SK-N-SH (cell line): ENCODE results near the gene PLP2. TPM values are rescaled to one million over a fixed set of nuclear protein-coding genes. Genes with fewer than 3 reads are reported as not detected.

ENCODE experiments used
- CTCF ChIA-PET: fragments of 300-600, 350-600 bp; formaldehyde crosslinking; extraction: SDS; loops from one replicate; lab custom pipeline; 2021; lab: Yijun Ruan, JAX
- POLR2A ChIA-PET: fragments of 350-600 bp; sonication (Branson Sonifier 250); formaldehyde crosslinking; extraction: SDS; loops from one replicate; lab custom pipeline; 2020; ENCODE audit warnings: antibody characterized with exemption, inconsistent platforms; lab: Yijun Ruan, JAX
- DNase-seq: peaks from one replicate; pipeline ENCODE4 v3.0.0; 2012
- H2AFZ ChIP-seq: fragments of 200-600 bp; sonication (generic); 2 replicates; pipeline ENCODE4 v1.8.1; 2016; ENCODE audit warnings: antibody characterized with exemption, mild to moderate bottlenecking, low read depth
- H3F3A ChIP-seq: fragments of 200-600 bp; sonication (generic); replicated peaks from 2 replicates; pipeline ENCODE3; 2016; ENCODE audit warnings: antibody characterized with exemption, mild to moderate bottlenecking; ENCODE audit not compliant: insufficient read depth
- H3K27ac ChIP-seq, 2 experiments: fragments of 200-500 bp in 1 of 2; fragments of 200-600 bp in 1 of 2; sonication (Bioruptor generic) in 1 of 2; sonication (generic), shearing (Covaris generic) in 1 of 2; 2 replicates each; pipeline versions ENCODE4 v1.5.1 to v1.6.1; 2014 to 2016; ENCODE audit warnings: low read depth in 2 of 2, inconsistent platforms in 1 of 2, low read length in 1 of 2, mild to moderate bottlenecking in 1 of 2, mixed read lengths in 1 of 2
- H3K27me3 ChIP-seq: fragments of 200-600 bp; sonication (generic), shearing (Covaris generic); 2 replicates; pipeline ENCODE4 v1.6.1; 2016; ENCODE audit warnings: mixed run types; ENCODE audit not compliant: insufficient read depth
- H3K36me3 ChIP-seq, 2 experiments: fragments of 200-500 bp in 1 of 2; fragments of 200-600 bp in 1 of 2; sonication (Bioruptor generic) in 1 of 2; sonication (generic) in 1 of 2; replicated peaks in 1 of 2; 2 replicates each; pipeline versions ENCODE3 to v1.5.1; 2014 to 2016; ENCODE audit warnings: low read length in 1 of 2, mild to moderate bottlenecking in 1 of 2; ENCODE audit not compliant: insufficient read depth in 2 of 2, control insufficient read depth in 1 of 2
- H3K4me1 ChIP-seq, 2 experiments: fragments of 200-500 bp in 1 of 2; fragments of 200-600 bp in 1 of 2; sonication (Bioruptor generic) in 1 of 2; sonication (generic), shearing (Covaris generic) in 1 of 2; 2 replicates each; pipeline versions ENCODE4 v1.5.1 to v1.6.1; 2014 to 2016; ENCODE audit warnings: low read depth in 1 of 2, low read length in 1 of 2, mixed run types in 1 of 2; ENCODE audit not compliant: insufficient read depth in 2 of 2, control insufficient read depth in 1 of 2
- H3K4me2 ChIP-seq: fragments of 200-600 bp; sonication (generic), shearing (Covaris generic); 2 replicates; pipeline ENCODE4 v1.6.1; 2017; ENCODE audit warnings: mixed run types
- H3K4me3 ChIP-seq, 2 experiments: fragments of 200-500 bp in 1 of 2; fragments of 200-600 bp in 1 of 2; sonication (Bioruptor generic) in 1 of 2; sonication (generic), shearing (Covaris generic) in 1 of 2; 2 replicates each; pipeline versions ENCODE4 v1.5.1 to v1.8.1; 2014 to 2016; ENCODE audit warnings: low read depth in 2 of 2, inconsistent platforms in 1 of 2, low read length in 1 of 2, mild to moderate bottlenecking in 1 of 2, mixed read lengths in 1 of 2, moderate library complexity in 1 of 2
- H3K79me2 ChIP-seq: fragments of 200-600 bp; sonication (generic); 2 replicates; pipeline ENCODE4 v1.8.1; 2017; ENCODE audit warnings: mild to moderate bottlenecking; ENCODE audit not compliant: insufficient read depth
- H3K9ac ChIP-seq: fragments of 200-600 bp; sonication (generic); 2 replicates; pipeline ENCODE4 v1.6.1; 2017; ENCODE audit warnings: mixed run types
- H3K9me2 ChIP-seq: fragments of 200-600 bp; sonication (generic); 2 replicates; pipeline ENCODE4 v1.6.1; 2017; ENCODE audit warnings: mixed run types
- H3K9me3 ChIP-seq: fragments of 200-600 bp; sonication (generic); 2 replicates; pipeline ENCODE4 v1.6.1; 2017; ENCODE audit warnings: mixed run types, mild to moderate bottlenecking, moderate library complexity
- H4K20me1 ChIP-seq: fragments of 200-600 bp; sonication (generic); 2 replicates; pipeline ENCODE4 v1.6.1; 2017; ENCODE audit warnings: mild to moderate bottlenecking, mixed run types; ENCODE audit not compliant: insufficient read depth
- CHD2 ChIP-seq: fragments of 150-350 bp; IDR thresholded peaks from 2 replicates; pipeline ENCODE4 v1.6.1; 2018; ENCODE audit warnings: low read length; ENCODE audit not compliant: partially characterized antibody
- FOSL2 ChIP-seq: IDR thresholded peaks from 2 replicates; pipeline ENCODE4 v1.4.0; 2012; ENCODE audit warnings: low read depth, mild to moderate bottlenecking, moderate library complexity, borderline replicate concordance
- FOXJ3 ChIP-seq: sonication (generic); formaldehyde crosslinking; IDR thresholded peaks from 2 replicates; pipeline ENCODE4 v1.5.1; 2020; ENCODE audit warnings: mild to moderate bottlenecking, missing genetic modification reagents
- FOXM1 ChIP-seq: IDR thresholded peaks from 2 replicates; pipeline ENCODE4 v1.4.0; 2012; ENCODE audit warnings: low read depth, mild to moderate bottlenecking
- GABPA ChIP-seq: IDR thresholded peaks from 2 replicates; pipeline ENCODE4 v1.4.0; 2012; ENCODE audit warnings: low read depth, mild to moderate bottlenecking
- GATA2 ChIP-seq: sonication (generic); formaldehyde crosslinking; IDR thresholded peaks from 2 replicates; pipeline ENCODE4 v1.5.0; 2020; ENCODE audit warnings: mild to moderate bottlenecking, missing genetic modification reagents
- JUND ChIP-seq: IDR thresholded peaks from 2 replicates; pipeline ENCODE4 v1.4.0; 2012
- MAX ChIP-seq: IDR thresholded peaks from 2 replicates; pipeline ENCODE4 v1.4.0; 2012; ENCODE audit warnings: low read depth
- MXI1 ChIP-seq: IDR thresholded peaks from 2 replicates; pipeline ENCODE4 v1.6.1; 2012; ENCODE audit warnings: mild to moderate bottlenecking, low read depth, low read length, improper control_type of control experiment
- POLR2AphosphoS5 ChIP-seq: IDR thresholded peaks from 2 replicates; pipeline ENCODE4 v1.6.1; 2012; ENCODE audit warnings: low read depth, low read length
- RAD21 ChIP-seq: IDR thresholded peaks from 2 replicates; pipeline ENCODE4 v1.6.1; 2012; ENCODE audit warnings: mild to moderate bottlenecking, low read length
- RCOR1 ChIP-seq: fragments of 150-350 bp; IDR thresholded peaks from 2 replicates; pipeline ENCODE4 v1.6.1; 2017; ENCODE audit warnings: antibody characterized with exemption, low read length
- RFX5 ChIP-seq: IDR thresholded peaks from 2 replicates; pipeline ENCODE4 v1.6.1; 2012; ENCODE audit warnings: mild to moderate bottlenecking, improper control_type of control experiment, low read length
- SMC3 ChIP-seq: IDR thresholded peaks from 2 replicates; pipeline ENCODE4 v1.6.1; 2012; ENCODE audit warnings: low read depth, low read length, improper control_type of control experiment
- TAF1 ChIP-seq: IDR thresholded peaks from 2 replicates; pipeline ENCODE4 v1.6.1; 2012; ENCODE audit warnings: low read depth, mild to moderate bottlenecking, low read length, moderate library complexity, borderline replicate concordance
- TCF12 ChIP-seq: IDR thresholded peaks from 2 replicates; pipeline ENCODE4 v1.4.0; 2012
- TEAD4 ChIP-seq: IDR thresholded peaks from 2 replicates; pipeline ENCODE4 v1.4.0; 2012; ENCODE audit warnings: mild to moderate bottlenecking, borderline replicate concordance; ENCODE audit not compliant: insufficient read depth
- USF1 ChIP-seq: IDR thresholded peaks from 2 replicates; pipeline ENCODE4 v1.4.0; 2012; ENCODE audit warnings: low read depth, borderline replicate concordance
- YY1 ChIP-seq: IDR thresholded peaks from 2 replicates; pipeline ENCODE4 v1.4.0; 2012; ENCODE audit warnings: low read depth, mild to moderate bottlenecking
- WGBS: methylation state at CpG from one replicate; pipeline ENCODE4 v1.1.6; 2017; ENCODE audit warnings: low lambda C conversion rate; 5-methylcytosine and 5-hydroxymethylcytosine counted together
- polyA plus RNA-seq, 3 experiments: library from polyadenylated mRNA; depleted of rRNA; stranded (reverse); fragments of >200 nt; gene quantifications; 2 replicates each; pipeline ENCODE4 v1.2.3, GENCODE V29; 2012
- TF ChIP-seq, protein P1 (sequence below): fragments of 150-350 bp; IDR thresholded peaks from 2 replicates; pipeline ENCODE4 v1.6.1; 2017; ENCODE audit warnings: antibody characterized with exemption, low read length, low read depth, borderline replicate concordance
- TF ChIP-seq, protein P2 (sequence below): fragments of 150-350 bp; IDR thresholded peaks from 2 replicates; pipeline ENCODE4 v1.6.1; 2016; ENCODE audit warnings: mild to moderate bottlenecking, low read depth, low read length

PLP2 gene
- polyA plus RNA-seq, 1 of the 3 experiments (the other 2 are of a cell fraction), result 146 TPM

DNA sequence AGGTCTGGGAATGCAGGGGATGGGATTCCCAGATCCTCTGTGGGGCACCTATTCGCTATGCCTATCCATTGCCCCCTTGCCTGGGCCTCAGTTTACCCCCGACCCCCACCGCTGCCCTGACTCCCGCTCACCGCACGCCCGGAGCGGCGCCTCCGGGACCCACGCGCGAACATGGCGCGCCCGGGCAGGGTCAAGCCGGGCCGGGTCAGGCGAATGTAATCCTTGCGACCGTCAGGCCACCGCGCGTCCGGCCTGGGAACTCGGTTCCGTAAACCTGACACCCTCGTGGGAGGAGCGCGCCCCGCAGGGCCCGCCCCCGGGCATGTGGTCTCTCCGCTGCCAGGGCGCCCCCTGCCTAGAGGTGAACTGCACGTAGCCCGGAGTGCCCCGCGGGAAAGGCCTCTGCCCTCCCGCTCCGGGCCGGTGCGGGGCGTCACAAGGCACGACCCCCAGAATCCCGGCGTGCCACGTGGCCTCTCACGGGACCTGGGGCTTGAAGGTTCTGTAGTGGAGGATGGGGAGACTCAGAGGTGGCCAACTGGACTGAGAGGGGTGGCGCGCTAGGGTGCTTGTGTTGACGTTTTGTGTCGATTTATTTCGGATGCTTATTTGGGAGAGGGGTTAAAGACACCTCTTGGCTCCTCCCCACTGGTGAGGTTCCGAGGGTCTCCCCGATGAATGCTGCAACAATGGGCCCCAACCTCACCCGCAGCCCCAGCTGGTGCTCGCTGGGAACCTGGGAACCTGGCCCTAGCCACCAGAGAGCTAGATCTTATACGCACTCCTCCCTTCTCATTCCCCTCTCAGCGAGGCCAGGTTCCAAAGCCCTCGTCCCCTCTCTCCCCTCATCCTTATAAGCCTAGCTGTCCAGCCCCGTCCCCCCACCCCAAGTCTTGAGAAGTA is 14.7 kb downstream of the PLP2 start, which contains the start of gene PRICKLE3:
Gene PRICKLE3, minus strand, starts transcription at position 249 of the 903 bp plus-strand sequence. Its CDS starts 76 bp downstream, at position 173.
- Histone ChIP-seq H3K9ac (no peak within 1 kb of the TSS), H3K79me2 (no peaks in the 10 kb centered on the region), H3K4me1 (no peaks in the 10 kb centered on the region; a peak in 1 of 4 replicates), H3F3A (no peaks in the 10 kb centered on the region), H3K27ac (no peak within 1 kb of the TSS), H4K20me1 (no peaks in the 10 kb centered on the region), H3K27me3 (peaks cover 5% of the 10 kb centered on the region; the same call in 1 of the 2 replicates), H3K4me3 (no peak within 1 kb of the TSS), H3K36me3 (no peaks in the 10 kb centered on the region), H2AFZ (no peak within 1 kb of the TSS), H3K9me2 (no peaks in the 10 kb centered on the region), H3K9me3 (no peaks in the 10 kb centered on the region), H3K4me2 (no peak within 1 kb of the TSS)
- POLR2A ChIA-PET, result no interaction called here
- 72% methylated on average over 40 of the region's 62 CpGs for WGBS
- DNase-seq, result no peak
- CTCF ChIA-PET, result no interaction called here
- TF ChIP-seq TEAD4, result no peak
- no peak for TF ChIP-seq GABPA

GRCh38 chrX:49187028-49187394 is 15.3 kb downstream of the PLP2 start:
- TF ChIP-seq RFX5 (no peak), GATA2 (CRISPR knock-in tag) (no peak), TCF12 (no peak), USF1 (no peak), CHD2 (no peak), RCOR1 (no peak), MXI1 (no peak), FOSL2 (no peak), FOXM1 (no peak), RAD21 (no peak), POLR2AphosphoS5 (no peak), TAF1 (no peak), SMC3 (no peak), TEAD4 (no peak), JUND (no peak), YY1 (no peak), MAX (no peak), FOXJ3 (CRISPR knock-in tag) (no peak)
- TF ChIP-seq, protein P1, sequence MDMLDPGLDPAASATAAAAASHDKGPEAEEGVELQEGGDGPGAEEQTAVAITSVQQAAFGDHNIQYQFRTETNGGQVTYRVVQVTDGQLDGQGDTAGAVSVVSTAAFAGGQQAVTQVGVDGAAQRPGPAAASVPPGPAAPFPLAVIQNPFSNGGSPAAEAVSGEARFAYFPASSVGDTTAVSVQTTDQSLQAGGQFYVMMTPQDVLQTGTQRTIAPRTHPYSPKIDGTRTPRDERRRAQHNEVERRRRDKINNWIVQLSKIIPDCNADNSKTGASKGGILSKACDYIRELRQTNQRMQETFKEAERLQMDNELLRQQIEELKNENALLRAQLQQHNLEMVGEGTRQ, result no peak
- TF ChIP-seq, protein P2, sequence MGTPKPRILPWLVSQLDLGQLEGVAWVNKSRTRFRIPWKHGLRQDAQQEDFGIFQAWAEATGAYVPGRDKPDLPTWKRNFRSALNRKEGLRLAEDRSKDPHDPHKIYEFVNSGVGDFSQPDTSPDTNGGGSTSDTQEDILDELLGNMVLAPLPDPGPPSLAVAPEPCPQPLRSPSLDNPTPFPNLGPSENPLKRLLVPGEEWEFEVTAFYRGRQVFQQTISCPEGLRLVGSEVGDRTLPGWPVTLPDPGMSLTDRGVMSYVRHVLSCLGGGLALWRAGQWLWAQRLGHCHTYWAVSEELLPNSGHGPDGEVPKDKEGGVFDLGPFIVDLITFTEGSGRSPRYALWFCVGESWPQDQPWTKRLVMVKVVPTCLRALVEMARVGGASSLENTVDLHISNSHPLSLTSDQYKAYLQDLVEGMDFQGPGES, result no peak
- TF ChIP-seq, all 33 proteins: peak for 0
- no peak overlapping the region for H3K9ac ChIP-seq
- ChIA-PET CTCF (no interaction called here), POLR2A (no interaction called here)
- H2AFZ ChIP-seq, result no peak overlapping the region
- H3K27ac ChIP-seq, result no peak overlapping the region
- H3K4me1 ChIP-seq, result no peaks in the 10 kb centered on the region; a peak in 1 of 4 replicates
- H3K4me3 ChIP-seq, result no peak overlapping the region
- no peak for DNase-seq
- H3K9me2 ChIP-seq, result no peaks in the 10 kb centered on the region
- H3F3A ChIP-seq, result no peaks in the 10 kb centered on the region
- H3K36me3 ChIP-seq, result no peaks in the 10 kb centered on the region
- H3K27me3 ChIP-seq, result peaks cover 5% of the 10 kb centered on the region; the same call in 1 of the 2 replicates
- H4K20me1 ChIP-seq, result no peaks in the 10 kb centered on the region
- H3K4me2 ChIP-seq, result no peak overlapping the region
- no peaks in the 10 kb centered on the region for H3K9me3 ChIP-seq
- H3K79me2 ChIP-seq, result no peaks in the 10 kb centered on the region
- WGBS, result 58% methylated on average over 13 of the region's 15 CpGs
